PFSK-1 (cell line): ENCODE measurements around the gene BAZ2B.

Experiments used
- FOXP2 ChIP-seq: optimal IDR thresholded peaks from 2 replicates; pipeline ENCODE3; 2011; ENCODE audit warnings: borderline replicate concordance, control low read depth, inconsistent platforms; ENCODE audit not compliant: insufficient read depth; ENCODE audit errors: extremely low read length, extremely low read depth
- POLR2AphosphoS5 ChIP-seq: IDR thresholded peaks from 2 replicates; pipeline ENCODE4 v1.6.1; 2012; ENCODE audit warnings: low read depth, mild to moderate bottlenecking, control low read depth, low read length, moderate library complexity
- SIN3A ChIP-seq: IDR thresholded peaks from 2 replicates; pipeline ENCODE4 v1.6.1; 2012; ENCODE audit warnings: mild to moderate bottlenecking, low read length, moderate library complexity, borderline replicate concordance; ENCODE audit not compliant: insufficient read depth
- TAF1 ChIP-seq: IDR thresholded peaks from 2 replicates; pipeline ENCODE4 v1.6.1; 2012; ENCODE audit warnings: low read length, control low read depth, borderline replicate concordance; ENCODE audit not compliant: insufficient read depth
- TF ChIP-seq, protein P1 (sequence below), 2 experiments: IDR thresholded peaks; 2 replicates each; pipeline versions ENCODE4 v1.6.1 to v1.8.0; 2011 to 2012; ENCODE audit warnings: low read depth in 2 of 2, low read length in 2 of 2, control low read depth in 1 of 2, inconsistent platforms in 1 of 2, mild to moderate bottlenecking in 1 of 2, moderate library complexity in 1 of 2; ENCODE audit not compliant: insufficient read depth in 1 of 2

BAZ2B gene

DNA sequence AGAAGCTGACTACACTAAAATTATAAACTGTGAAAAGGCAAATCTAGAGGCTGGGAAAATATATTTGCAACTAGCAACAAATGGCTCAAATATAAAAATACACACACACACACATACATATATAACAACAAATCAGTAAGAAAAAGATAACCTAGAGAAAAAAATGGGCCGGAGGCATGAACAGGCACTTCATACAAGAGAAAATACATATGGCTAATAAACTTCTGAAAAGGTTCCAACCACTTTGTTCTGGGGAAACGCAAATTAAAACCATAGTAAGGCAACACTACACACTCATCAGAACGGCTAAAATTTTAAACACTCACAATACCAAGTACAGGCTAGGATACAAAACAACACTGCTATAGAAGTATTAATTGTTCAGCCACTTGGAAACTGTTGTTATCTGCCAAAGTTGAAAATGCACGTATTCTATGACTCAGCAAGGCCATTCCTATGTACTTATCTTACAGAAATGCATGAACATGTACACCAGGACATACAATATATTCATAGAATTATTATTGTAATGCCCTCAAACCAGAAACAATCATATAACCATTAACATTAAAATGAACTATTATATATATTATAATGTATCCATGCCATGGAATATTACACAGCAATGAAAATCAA lies 345.5 kb downstream of the BAZ2B start:
- TF ChIP-seq, protein P1, sequence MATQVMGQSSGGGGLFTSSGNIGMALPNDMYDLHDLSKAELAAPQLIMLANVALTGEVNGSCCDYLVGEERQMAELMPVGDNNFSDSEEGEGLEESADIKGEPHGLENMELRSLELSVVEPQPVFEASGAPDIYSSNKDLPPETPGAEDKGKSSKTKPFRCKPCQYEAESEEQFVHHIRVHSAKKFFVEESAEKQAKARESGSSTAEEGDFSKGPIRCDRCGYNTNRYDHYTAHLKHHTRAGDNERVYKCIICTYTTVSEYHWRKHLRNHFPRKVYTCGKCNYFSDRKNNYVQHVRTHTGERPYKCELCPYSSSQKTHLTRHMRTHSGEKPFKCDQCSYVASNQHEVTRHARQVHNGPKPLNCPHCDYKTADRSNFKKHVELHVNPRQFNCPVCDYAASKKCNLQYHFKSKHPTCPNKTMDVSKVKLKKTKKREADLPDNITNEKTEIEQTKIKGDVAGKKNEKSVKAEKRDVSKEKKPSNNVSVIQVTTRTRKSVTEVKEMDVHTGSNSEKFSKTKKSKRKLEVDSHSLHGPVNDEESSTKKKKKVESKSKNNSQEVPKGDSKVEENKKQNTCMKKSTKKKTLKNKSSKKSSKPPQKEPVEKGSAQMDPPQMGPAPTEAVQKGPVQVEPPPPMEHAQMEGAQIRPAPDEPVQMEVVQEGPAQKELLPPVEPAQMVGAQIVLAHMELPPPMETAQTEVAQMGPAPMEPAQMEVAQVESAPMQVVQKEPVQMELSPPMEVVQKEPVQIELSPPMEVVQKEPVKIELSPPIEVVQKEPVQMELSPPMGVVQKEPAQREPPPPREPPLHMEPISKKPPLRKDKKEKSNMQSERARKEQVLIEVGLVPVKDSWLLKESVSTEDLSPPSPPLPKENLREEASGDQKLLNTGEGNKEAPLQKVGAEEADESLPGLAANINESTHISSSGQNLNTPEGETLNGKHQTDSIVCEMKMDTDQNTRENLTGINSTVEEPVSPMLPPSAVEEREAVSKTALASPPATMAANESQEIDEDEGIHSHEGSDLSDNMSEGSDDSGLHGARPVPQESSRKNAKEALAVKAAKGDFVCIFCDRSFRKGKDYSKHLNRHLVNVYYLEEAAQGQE (IDR thresholded peaks at IDR 0.05; ENCODE audit: insufficient read depth in 1 of 2, low read depth in 2 of 2, low read length in 2 of 2): no peak
- TF ChIP-seq SIN3A (no peak), POLR2AphosphoS5 (no peak), FOXP2 (no peak), TAF1 (no peak)
